Activated CD8-positive, alpha-beta memory T cell treated with anti-CD3 and anti-CD28 coated beads, Interleukin-2, amount 10 ng/mL, durations not matched to agents 7 days and 5 days (primary cell): ENCODE data around the gene MANBA. TPM values are rescaled to one million over a fixed set of nuclear protein-coding genes. Genes with fewer than 3 reads are reported as not detected.
"Not testable (repeated sequence)": the region's sequence is repeated elsewhere in the genome, so short reads cannot be mapped to it uniquely, and the experiment has no call there.

ENCODE experiments used
- ATAC-seq: fragments of 150-1000 bp; cut with Tn5 transposase; one replicate; pipeline ENCODE4 v1.10.0; 2021; ENCODE audit warnings: moderate library complexity
- CTCF ChIA-PET: fragments of 350-600 bp; sonication (Branson Sonifier 250); formaldehyde crosslinking; loops from one replicate; lab custom pipeline; 2021; ENCODE audit warnings: antibody characterized with exemption; lab: Charles Lee
- DNase-seq: peaks from one replicate; pipeline ENCODE4 v3.0.0-alpha.2; 2020
- H3K27ac Mint-ChIP-seq: one replicate; pipeline ENCODE4 v1.8.0; 2021; ENCODE audit warnings: mild to moderate bottlenecking, mixed read lengths
- H3K27me3 Mint-ChIP-seq: one replicate; pipeline ENCODE4 v1.8.0; 2021; ENCODE audit warnings: mixed read lengths
- H3K36me3 Mint-ChIP-seq: one replicate; pipeline ENCODE4 v1.8.0; 2021; ENCODE audit warnings: mild to moderate bottlenecking, mixed read lengths
- H3K4me1 Mint-ChIP-seq: one replicate; pipeline ENCODE4 v1.8.0; 2021; ENCODE audit warnings: mixed read lengths
- H3K4me3 Mint-ChIP-seq: one replicate; pipeline ENCODE4 v1.8.0; 2021; ENCODE audit warnings: mild to moderate bottlenecking, moderate library complexity, mixed read lengths
- H3K9me3 Mint-ChIP-seq: one replicate; pipeline ENCODE4 v1.8.0; 2022; ENCODE audit warnings: low read depth, mixed read lengths
- total RNA-seq, 2 experiments: library from RNA; stranded (reverse); gene quantifications; one replicate each; pipeline ENCODE4 v1.2.3, GENCODE V29; 2021

MANBA gene
- total RNA-seq, 2 experiments from 2014 or later: 12.1 to 16.5 TPM

DNA sequence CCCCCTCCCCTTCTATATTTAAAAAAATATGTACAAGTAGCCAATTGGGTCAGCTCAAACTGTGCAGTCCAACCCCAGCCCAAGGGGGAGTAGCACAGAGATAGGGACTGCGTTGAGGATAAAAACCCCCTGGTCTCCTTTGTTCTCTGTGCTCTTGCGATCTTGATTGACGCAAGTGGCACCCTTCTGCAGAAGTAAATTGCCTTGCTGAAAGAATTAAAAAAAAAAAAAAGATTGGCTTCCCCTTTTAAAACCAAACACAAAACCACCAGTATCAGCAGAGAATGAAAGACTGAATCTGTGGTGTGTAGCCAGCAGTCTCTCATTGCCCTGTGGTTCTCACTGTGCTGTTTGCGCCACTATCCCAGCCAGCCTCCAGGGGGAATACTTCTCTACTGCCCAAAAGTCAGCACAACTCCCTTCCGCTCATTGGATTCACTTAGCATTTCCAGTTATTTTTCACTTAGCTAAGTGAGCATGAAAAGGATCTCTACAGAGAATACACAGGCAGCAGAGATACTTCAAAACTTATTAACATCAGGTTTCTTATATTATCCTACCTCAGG, 29.7 kb downstream of the MANBA start:
- no peaks in the 10 kb centered on the region for H3K27me3 Mint-ChIP-seq
- no peak overlapping the region for H3K4me3 Mint-ChIP-seq

DNA sequence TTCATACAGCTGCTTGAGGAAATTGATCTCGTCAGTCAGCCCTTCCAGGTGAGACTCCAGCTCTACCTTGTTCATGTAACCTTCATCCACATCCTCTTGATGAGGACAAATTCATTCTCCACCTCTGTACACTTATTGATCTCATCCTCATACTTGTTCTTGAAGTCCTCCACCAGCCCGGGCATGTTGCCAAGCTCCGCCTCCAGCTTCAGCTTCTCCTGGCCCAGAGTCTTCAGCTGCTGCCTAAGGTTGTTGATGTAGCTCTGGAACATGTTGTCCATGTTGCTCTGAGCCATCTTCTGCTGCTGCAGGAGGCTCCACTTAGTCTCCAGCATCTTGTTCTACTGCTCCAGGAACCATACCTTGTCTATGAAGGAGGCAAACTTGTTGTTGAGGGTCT, 31.3 kb downstream of the MANBA start:
- H3K4me1 Mint-ChIP-seq: peaks cover 11% of the 10 kb centered on the region
- H3K27me3 Mint-ChIP-seq, H3K4me3 Mint-ChIP-seq, H3K9me3 Mint-ChIP-seq, ATAC-seq, DNase-seq, CTCF ChIA-PET, H3K27ac Mint-ChIP-seq: not testable (repeated sequence)
- peaks cover 32% of the 10 kb centered on the region for H3K36me3 Mint-ChIP-seq

More for the DNA sequence above, 29.7 kb downstream of the MANBA start:
- peaks cover 32% of the 10 kb centered on the region for H3K36me3 Mint-ChIP-seq
- DNase-seq: no peak
- CTCF ChIA-PET: interaction anchor here (0.6 kb wide), 1 partner anchor 369 kb away, joined by 3 read pairs; the partner anchor contains the start of gene BDH2
- H3K27ac Mint-ChIP-seq: no peak overlapping the region
- no peak for ATAC-seq
- H3K4me1 Mint-ChIP-seq: peaks cover 23% of the 10 kb centered on the region
- H3K9me3 Mint-ChIP-seq: peaks cover 5% of the 10 kb centered on the region

DNA sequence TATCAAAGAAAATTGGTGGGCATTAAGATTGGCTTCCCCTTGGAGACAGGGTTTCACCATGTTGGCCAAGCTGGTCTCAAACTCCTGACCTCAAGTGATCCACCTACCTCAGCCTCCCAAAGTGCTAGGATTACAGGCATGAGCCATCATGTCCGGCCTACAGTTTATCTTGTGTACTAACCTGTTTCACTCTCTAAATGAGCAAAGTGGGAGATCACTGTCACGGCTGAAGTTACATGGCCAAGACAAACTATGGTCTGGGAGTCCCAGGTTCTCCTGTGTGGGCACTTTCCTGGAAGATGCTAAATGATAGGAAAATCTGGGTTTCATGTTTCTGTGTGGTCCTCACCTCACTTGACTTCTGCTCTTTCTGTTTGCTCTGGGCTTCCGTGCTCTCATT, 33.8 kb downstream of the MANBA start:
- H3K27me3 Mint-ChIP-seq, H3K4me1 Mint-ChIP-seq, ATAC-seq: not testable (repeated sequence)

DNA sequence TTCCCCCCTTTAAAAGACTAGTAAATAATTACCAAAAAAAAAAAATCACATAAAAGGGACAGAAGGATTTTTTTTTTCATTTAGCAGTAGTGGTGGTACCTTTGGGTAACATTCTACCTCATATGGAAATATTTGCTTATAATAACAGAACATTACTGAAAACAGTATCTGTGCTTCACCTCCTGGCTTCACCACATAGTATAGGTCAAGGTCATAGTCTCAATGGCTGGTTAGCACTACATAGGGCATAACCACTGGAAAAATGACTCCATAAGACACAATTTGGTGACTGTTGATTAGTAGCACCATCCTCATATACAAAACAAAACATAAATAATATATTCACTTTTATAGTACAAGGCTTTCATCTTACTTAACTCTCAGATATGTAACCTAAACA, 34.7 kb downstream of the MANBA start:
- H3K4me3 Mint-ChIP-seq: no peak overlapping the region
- CTCF ChIA-PET: no interaction called here
- no peak overlapping the region for H3K27ac Mint-ChIP-seq
- peaks cover 5% of the 10 kb centered on the region for H3K9me3 Mint-ChIP-seq
- peaks cover 22% of the 10 kb centered on the region for H3K36me3 Mint-ChIP-seq
- ATAC-seq (no peak), DNase-seq (no peak)
- H3K4me1 Mint-ChIP-seq: no peaks in the 10 kb centered on the region
- no peaks in the 10 kb centered on the region for H3K27me3 Mint-ChIP-seq

More for the DNA sequence above, 33.8 kb downstream of the MANBA start:
- H3K36me3 Mint-ChIP-seq: peaks cover 25% of the 10 kb centered on the region
- CTCF ChIA-PET, H3K9me3 Mint-ChIP-seq, DNase-seq, H3K4me3 Mint-ChIP-seq, H3K27ac Mint-ChIP-seq: not testable (repeated sequence)

DNA sequence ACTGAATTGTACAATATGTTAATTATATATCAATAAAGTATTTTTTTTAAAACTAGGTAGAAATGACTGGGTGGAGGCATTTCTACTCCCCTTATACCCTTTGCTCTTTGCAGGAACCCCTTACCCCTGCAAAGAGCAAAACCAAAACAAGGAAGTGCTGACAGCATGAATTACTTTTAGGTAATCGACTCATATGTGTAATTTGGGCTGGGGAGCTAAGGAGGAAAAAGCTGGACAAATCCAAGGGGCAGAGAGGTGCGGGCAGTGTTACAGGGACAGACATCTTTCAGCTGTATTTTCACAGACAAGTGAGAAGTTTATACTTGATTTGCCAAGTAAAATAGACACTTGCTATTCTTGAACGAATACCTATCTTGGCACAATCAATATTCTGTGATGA, 35.5 kb downstream of the MANBA start:
- peaks cover 20% of the 10 kb centered on the region for H3K36me3 Mint-ChIP-seq
- H3K4me3 Mint-ChIP-seq: no peak overlapping the region
- ATAC-seq (no peak), DNase-seq (no peak)
- H3K27me3 Mint-ChIP-seq: no peaks in the 10 kb centered on the region
- peaks cover 2% of the 10 kb centered on the region for H3K9me3 Mint-ChIP-seq
- H3K4me1 Mint-ChIP-seq: no peaks in the 10 kb centered on the region
- CTCF ChIA-PET: no interaction called here
- no peak overlapping the region for H3K27ac Mint-ChIP-seq

DNA sequence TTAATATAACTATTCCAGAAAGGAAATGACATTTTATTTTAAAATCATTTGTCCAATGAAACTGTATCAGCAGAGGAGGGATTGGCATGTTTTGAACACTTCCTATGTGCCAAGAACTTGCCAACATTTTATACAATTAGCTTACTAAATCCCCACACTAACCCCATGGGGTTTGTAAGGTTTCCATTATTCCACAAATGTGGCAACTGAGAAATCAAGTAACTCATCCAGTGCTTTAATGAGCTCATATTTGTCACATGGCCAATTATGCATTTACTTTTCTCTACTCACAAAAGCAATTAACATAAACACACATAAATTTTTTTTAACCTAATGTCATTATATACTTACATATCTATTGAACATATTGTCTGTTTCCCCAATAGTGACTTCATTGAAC, 37.3 kb downstream of the MANBA start:
- peaks cover 5% of the 10 kb centered on the region for H3K4me1 Mint-ChIP-seq
- peaks cover 3% of the 10 kb centered on the region for H3K9me3 Mint-ChIP-seq
- H3K27me3 Mint-ChIP-seq: no peaks in the 10 kb centered on the region
- DNase-seq (no peak), ATAC-seq (no peak)
- H3K36me3 Mint-ChIP-seq: peaks cover 24% of the 10 kb centered on the region
- no peak overlapping the region for H3K27ac Mint-ChIP-seq
- CTCF ChIA-PET: no interaction called here
- no peak overlapping the region for H3K4me3 Mint-ChIP-seq

DNA sequence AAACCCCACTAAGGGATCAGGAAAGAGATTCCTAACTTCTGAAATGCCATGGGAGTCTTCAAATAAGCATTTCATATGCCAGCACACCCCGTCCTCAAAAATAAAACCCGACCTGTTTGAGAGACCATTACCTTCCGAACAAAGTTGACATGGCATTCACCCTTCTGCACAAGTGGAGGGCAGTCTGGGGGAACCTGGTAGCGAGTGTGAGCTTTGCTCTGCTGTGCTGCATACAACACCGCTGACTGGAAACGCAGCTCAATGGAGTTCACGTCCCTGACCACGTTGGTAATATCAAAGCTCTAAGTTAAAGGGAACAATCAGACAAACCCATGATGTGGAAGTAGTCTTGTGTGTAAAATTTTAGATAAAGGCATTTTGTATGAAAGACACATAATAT, 38.0 kb downstream of the MANBA start:
- DNase-seq (no peak), ATAC-seq (no peak)
- Mint-ChIP-seq H3K4me3 (no peak overlapping the region), H3K27ac (no peak overlapping the region), H3K36me3 (peaks cover 31% of the 10 kb centered on the region), H3K9me3 (peaks cover 3% of the 10 kb centered on the region), H3K27me3 (no peaks in the 10 kb centered on the region), H3K4me1 (peaks cover 9% of the 10 kb centered on the region)
- CTCF ChIA-PET: no interaction called here

DNA sequence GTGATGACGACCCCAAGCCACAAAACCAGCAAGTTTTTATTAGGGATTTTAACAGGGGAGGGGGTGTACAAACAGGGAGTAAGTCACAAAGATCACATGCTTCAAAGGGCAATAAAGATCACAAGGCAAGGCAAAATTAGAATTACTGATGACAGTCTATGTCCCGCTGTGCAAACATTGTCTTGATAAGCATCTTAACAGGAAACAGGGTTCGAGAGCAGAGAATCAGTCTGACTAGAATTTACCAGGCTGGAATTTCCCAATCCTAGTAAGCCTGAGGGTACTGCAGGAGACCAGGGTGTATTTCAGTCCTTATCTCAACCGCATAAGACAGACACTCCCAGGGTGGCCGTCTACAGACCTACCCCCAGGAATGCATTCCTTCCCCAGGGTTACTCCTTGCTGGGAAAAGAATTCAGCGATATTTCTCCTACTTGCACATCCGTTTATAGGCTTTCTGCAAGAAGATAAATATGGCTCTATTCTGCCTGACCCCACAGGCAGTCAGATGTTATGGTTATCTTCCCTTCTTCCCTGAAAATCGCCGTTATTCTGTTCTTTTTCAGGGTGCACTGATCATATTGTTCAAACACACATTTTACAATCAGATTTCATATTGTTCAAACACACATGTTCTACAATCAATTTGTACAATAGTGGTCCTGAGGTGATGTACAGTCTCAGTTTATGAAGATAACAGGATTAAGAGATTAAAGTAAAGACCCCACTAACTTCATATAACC, 41.8 kb downstream of the MANBA start:
- DNase-seq, CTCF ChIA-PET, H3K9me3 Mint-ChIP-seq, ATAC-seq, H3K27ac Mint-ChIP-seq, H3K27me3 Mint-ChIP-seq, H3K4me1 Mint-ChIP-seq, H3K4me3 Mint-ChIP-seq: not testable (repeated sequence)
- peaks cover 35% of the 10 kb centered on the region for H3K36me3 Mint-ChIP-seq

DNA sequence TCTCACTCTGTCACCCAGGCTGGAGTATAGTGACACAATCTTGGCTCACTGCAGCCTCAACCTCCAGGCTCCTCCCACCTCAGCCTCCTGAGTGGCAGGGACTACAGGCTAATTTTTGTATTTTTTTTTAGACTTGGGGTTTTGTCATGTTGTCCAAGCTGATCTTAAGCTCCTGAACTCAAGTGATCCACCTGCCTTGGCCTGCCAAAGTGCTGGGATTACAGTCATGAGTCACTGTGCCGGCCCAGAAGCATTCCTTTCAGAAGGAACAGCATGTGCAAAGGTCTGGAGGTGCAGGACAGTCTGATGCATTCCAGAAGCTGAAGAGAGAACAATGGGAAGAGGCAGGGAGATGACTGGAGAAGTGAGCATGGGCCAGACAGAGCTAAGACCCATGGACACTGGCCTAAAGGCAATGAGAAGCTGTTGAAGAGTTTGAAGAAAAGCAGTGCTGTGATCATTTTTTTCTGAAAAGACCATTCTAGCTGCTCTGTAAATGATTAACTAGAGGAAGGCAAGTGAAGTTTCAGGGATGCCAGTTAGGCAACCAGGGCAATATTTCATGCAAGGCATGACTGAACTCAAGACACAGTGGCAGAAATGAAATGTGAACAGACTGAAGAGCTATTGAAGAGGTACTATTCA, 43.2 kb downstream of the MANBA start:
- ATAC-seq (no peak), DNase-seq (no peak)
- peaks cover 9% of the 10 kb centered on the region for H3K4me1 Mint-ChIP-seq
- H3K4me3 Mint-ChIP-seq: no peak overlapping the region
- peaks cover 38% of the 10 kb centered on the region for H3K36me3 Mint-ChIP-seq
- CTCF ChIA-PET: no interaction called here
- peaks cover 3% of the 10 kb centered on the region for H3K9me3 Mint-ChIP-seq
- H3K27ac Mint-ChIP-seq: no peak overlapping the region
- no peaks in the 10 kb centered on the region for H3K27me3 Mint-ChIP-seq

DNA sequence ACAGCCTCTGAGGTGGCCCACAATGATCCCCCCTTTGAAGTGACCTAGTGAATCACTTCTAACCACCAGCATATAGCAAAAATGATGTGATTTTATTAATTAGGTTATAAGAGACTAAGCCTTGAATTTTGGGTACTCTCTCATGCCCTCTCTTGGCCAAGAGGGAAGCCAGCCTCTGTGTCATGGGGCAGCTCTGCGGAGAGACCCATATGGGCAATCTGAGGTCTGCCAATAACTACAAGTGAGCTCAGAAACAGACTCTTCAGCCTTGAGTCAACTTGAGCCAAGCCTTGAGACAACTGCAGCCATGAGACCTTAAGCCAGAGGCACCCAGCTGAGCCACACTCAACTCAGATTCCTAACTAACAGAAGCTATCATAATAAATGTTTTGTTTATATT, 45.7 kb downstream of the MANBA start:
- no peak for DNase-seq
- H3K4me3 Mint-ChIP-seq: no peak overlapping the region
- H3K27me3 Mint-ChIP-seq: no peaks in the 10 kb centered on the region
- H3K27ac Mint-ChIP-seq: no peak overlapping the region
- peaks cover 37% of the 10 kb centered on the region for H3K36me3 Mint-ChIP-seq
- no peak for ATAC-seq
- H3K4me1 Mint-ChIP-seq: peaks cover 9% of the 10 kb centered on the region
- CTCF ChIA-PET: no interaction called here
- H3K9me3 Mint-ChIP-seq: peaks cover 3% of the 10 kb centered on the region

DNA sequence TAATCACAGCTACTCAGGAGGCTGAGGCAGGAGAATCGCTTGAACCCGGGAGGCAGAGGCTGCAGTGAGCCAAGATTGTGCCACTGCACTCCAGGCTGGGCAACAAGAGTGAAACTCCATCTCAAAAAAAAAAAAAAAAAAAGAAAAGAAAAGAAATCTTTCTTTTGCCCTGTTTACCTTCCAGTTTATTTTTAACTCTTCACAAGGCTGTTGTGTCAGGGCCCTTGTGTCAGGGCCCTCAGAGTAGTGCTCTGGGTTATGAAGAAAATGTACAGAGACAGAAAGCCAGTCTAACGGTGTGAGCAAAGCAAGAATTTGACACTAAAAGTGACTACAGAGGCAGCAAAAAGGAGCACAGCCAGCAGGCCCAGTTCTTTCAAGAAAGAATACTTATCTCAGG, 47.0 kb downstream of the MANBA start:
- not testable (repeated sequence) for ATAC-seq, DNase-seq, H3K9me3 Mint-ChIP-seq, H3K4me1 Mint-ChIP-seq, H3K27ac Mint-ChIP-seq, H3K4me3 Mint-ChIP-seq, H3K27me3 Mint-ChIP-seq
- CTCF ChIA-PET: interaction anchor here (0.7 kb wide), 1 partner anchor 22 kb away, joined by 4 read pairs; no protein-coding TSS in a partner anchor
- peaks cover 26% of the 10 kb centered on the region for H3K36me3 Mint-ChIP-seq

DNA sequence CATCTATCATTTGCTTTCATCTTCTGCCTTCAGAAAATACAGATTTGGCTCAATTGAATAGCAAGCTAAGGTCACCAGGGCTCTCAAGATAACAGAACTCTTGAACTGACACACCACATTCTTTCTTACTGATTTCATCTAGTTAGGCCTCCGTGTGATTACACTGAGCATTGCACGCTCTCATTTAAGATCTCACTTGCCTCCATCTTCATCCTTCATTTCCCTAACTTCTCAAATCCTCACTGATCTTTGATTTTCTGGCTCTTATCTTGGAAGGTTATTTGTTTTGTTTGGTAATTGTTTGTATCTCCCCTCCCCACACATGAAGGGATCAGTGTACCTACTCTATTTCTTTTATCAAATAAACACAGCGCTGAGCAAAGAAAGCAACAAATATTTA, 47.7 kb downstream of the MANBA start:
- ATAC-seq: no peak

DNA sequence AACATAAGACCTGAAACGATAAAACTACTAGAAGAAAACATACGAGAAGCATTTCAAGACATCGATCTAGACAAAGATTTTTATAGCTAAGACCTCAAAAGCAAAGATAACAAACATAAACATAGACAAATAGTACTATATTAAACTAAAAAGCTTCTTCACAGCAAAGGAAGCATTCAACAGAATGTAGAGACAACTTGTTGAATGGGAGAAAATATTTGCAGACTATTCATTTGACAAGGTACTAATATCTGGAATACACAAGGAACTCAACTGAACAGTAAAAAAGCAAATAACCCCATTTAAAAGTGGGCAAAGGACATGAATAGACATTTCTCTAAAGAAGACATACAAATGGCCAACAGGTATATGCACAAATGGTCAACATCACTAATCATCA, 49.8 kb downstream of the MANBA start:
- H3K9me3 Mint-ChIP-seq: peaks cover 2% of the 10 kb centered on the region
- H3K4me1 Mint-ChIP-seq: no peaks in the 10 kb centered on the region
- DNase-seq (no peak), ATAC-seq (no peak)
- peaks cover 22% of the 10 kb centered on the region for H3K36me3 Mint-ChIP-seq
- CTCF ChIA-PET: no interaction called here
- no peak overlapping the region for H3K4me3 Mint-ChIP-seq
- H3K27ac Mint-ChIP-seq: no peak overlapping the region
- H3K27me3 Mint-ChIP-seq: no peaks in the 10 kb centered on the region

More for the DNA sequence above, 47.7 kb downstream of the MANBA start:
- H3K27ac Mint-ChIP-seq: no peak overlapping the region
- H3K4me1 Mint-ChIP-seq: peaks cover under 1% of the 10 kb centered on the region
- CTCF ChIA-PET: interaction anchor here (0.7 kb wide), 1 partner anchor 21 kb away, joined by 4 read pairs; no protein-coding TSS in a partner anchor
- peaks cover 20% of the 10 kb centered on the region for H3K36me3 Mint-ChIP-seq
- H3K27me3 Mint-ChIP-seq: no peaks in the 10 kb centered on the region
- no peak for DNase-seq
- H3K4me3 Mint-ChIP-seq: no peak overlapping the region
- H3K9me3 Mint-ChIP-seq: no peaks in the 10 kb centered on the region

DNA sequence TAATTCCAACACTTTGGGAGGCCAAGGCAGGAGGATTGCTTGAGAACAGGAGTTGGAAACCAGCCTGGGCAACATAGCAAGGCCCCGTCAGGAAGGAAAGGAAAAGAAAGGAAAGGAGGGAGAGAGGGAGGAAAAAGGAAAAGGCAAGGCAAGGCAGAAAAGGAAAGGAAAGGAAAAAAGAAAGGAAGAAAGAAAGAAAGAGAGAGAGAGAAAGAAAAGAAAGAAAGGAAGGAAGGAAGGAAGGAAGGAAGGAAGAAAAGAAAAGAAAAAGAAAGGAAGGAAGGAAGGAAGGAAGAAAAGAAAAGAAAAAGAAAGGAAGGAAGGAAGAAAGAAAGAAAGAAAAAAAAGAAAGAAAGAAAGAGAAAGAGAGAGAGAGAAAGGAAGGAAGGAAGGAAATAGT, 51.7 kb downstream of the MANBA start:
- peaks cover 23% of the 10 kb centered on the region for H3K36me3 Mint-ChIP-seq
- ATAC-seq, DNase-seq, H3K9me3 Mint-ChIP-seq, H3K4me3 Mint-ChIP-seq, H3K27ac Mint-ChIP-seq, CTCF ChIA-PET, H3K27me3 Mint-ChIP-seq, H3K4me1 Mint-ChIP-seq: not testable (repeated sequence)
